NCI-H1092 (cell line): ENCODE measurements around the gene TADA2A.

Experiments
- DNase-seq: peaks from one replicate; lab custom pipeline; 2025; lab: John Stamatoyannopoulos, UW

Gene TADA2A

GRCh38 chr17:37523715-37524219, 117.1 kb downstream of the TADA2A start:
- DNase-seq, result no peak

- no peak for DNase-seq
Measured at GRCh38 chr17:37527249-37527851, 120.7 kb downstream of the TADA2A start.
